Keratinocyte (primary cell): ENCODE measurements around the gene FAF1.

Source experiments
- CTCF ChIP-seq, 3 experiments: IDR thresholded peaks in 1 of 3; conservative IDR thresholded peaks in 1 of 3; optimal IDR thresholded peaks in 1 of 3; 2 replicates in 2 of 3; 3 replicates in 1 of 3; pipeline versions ENCODE3 to v1.5.1; 2011; ENCODE audit warnings: low read length in 3 of 3, mild to moderate bottlenecking in 3 of 3, moderate library complexity in 2 of 3, control low read depth in 1 of 3, inconsistent platforms in 1 of 3; ENCODE audit not compliant: insufficient read depth in 2 of 3; ENCODE audit errors: extremely low read depth in 1 of 3
- EZH2 ChIP-seq: IDR thresholded peaks from one replicate; pipeline ENCODE4 v1.6.1; 2012; ENCODE audit warnings: inconsistent platforms, mild to moderate bottlenecking, low read length, moderate library complexity

GRCh38 chr1:50441183-50441582, 518.9 kb downstream of the FAF1 start:
- TF ChIP-seq CTCF (optimal IDR thresholded peaks at IDR 0.05 in 1 of 3, IDR thresholded peaks at IDR 0.05 in 1 of 3, conservative IDR thresholded peaks at IDR 0.05 in 1 of 3; ENCODE audit: extremely low read depth in 1 of 3, insufficient read depth in 2 of 3, low read length in 3 of 3) (no peak), EZH2 (no peak)
